Measurements from ENCODE around the gene CRK. TPM values are rescaled to one million over a fixed set of nuclear protein-coding genes. Genes with fewer than 3 reads are reported as not detected.
A peak's percentile ranks its signal among the peaks of the same experiment; 100 is the strongest.
"Not testable (repeated sequence)": the region's sequence is repeated elsewhere in the genome, so short reads cannot be mapped to it uniquely, and the experiment has no call there.

Gene CRK
- total RNA-seq, 1 experiment from 2014 or later, result 57.9 TPM

- TF ChIP-seq EZH2 (IDR thresholded peaks at IDR 0.05; ENCODE audit: low read depth) (no peak), CTCF (conservative IDR thresholded peaks at IDR 0.05) (peak; percentile 74)
- Histone ChIP-seq H3F3A (ENCODE audit: insufficient read depth, low read depth) (peaks cover 30% of the 10 kb centered on the region; the same call in 1 of the 2 replicates), H3K4me2 (peak overlapping the region; percentile 100), H3K79me2 (ENCODE audit: low read depth) (peaks cover 56% of the 10 kb centered on the region), H3K9me2 (ENCODE audit: insufficient read depth) (no peaks in the 10 kb centered on the region), H3K36me3 (ENCODE audit: low read depth) (0 out of 2 replicates have a peak, but pooled peaks cover 7% of the 10 kb centered on the region), H3K27me3 (ENCODE audit: insufficient read depth, low read depth) (no peaks in the 10 kb centered on the region), H2AFZ (peak overlapping the region; percentile 83), H3K4me1 (replicated peaks; ENCODE audit: insufficient read depth) (peaks cover 21% of the 10 kb centered on the region), H3K9me3 (ENCODE audit: insufficient read depth, low read depth) (no peaks in the 10 kb centered on the region), H4K20me1 (ENCODE audit: insufficient read depth) (peaks cover 48% of the 10 kb centered on the region), H3K4me3 (peak overlapping the region; percentile 98), H3K27ac (peak overlapping the region; percentile 33)
- DNase-seq, result peak; percentile 58 to 63
- ChIA-PET CTCF (interaction anchor here (0.7 kb wide), 1 partner anchor 61 kb away, joined by 10 read pairs; the partner anchor contains the start of gene INPP5K), POLR2A (ENCODE audit: unreplicated experiment) (interaction anchor here (0.6 kb wide), 1 partner anchor 11 kb away, joined by 9 read pairs; no protein-coding TSS in a partner anchor)
- no TSS peak for BruUV-seq (replicated peaks)
- intact Hi-C loops (cut with micrococcal nuclease; ENCODE audit: unreplicated experiment), result loop anchor here (5.0 to 10.0 kb wide), 2 partner anchors 61 to 88 kb away; no protein-coding TSS in a partner anchor
Observed at GRCh38 chr17:1455291-1455796, 688 bp downstream of the CRK start.

GRCh38 chr17:1454541-1454940 is 1.5 kb downstream of the CRK start:
- Histone ChIP-seq H4K20me1 (ENCODE audit: insufficient read depth) (peaks cover 56% of the 10 kb centered on the region), H3K79me2 (ENCODE audit: low read depth) (peaks cover 64% of the 10 kb centered on the region), H3K4me2 (peak overlapping the region; percentile 100), H3K4me1 (replicated peaks; ENCODE audit: insufficient read depth) (peaks cover 14% of the 10 kb centered on the region), H3F3A (ENCODE audit: insufficient read depth, low read depth) (peaks cover 30% of the 10 kb centered on the region), H3K27ac (no peak overlapping the region), H3K27me3 (ENCODE audit: insufficient read depth, low read depth) (no peaks in the 10 kb centered on the region), H2AFZ (no peak overlapping the region), H3K9me3 (ENCODE audit: insufficient read depth, low read depth) (no peaks in the 10 kb centered on the region), H3K36me3 (ENCODE audit: low read depth) (0 out of 2 replicates have a peak, but pooled peaks cover 7% of the 10 kb centered on the region), H3K9me2 (ENCODE audit: insufficient read depth) (no peaks in the 10 kb centered on the region), H3K4me3 (peak overlapping the region; percentile 98)
- DNase-seq, result no peak
- ChIA-PET POLR2A (ENCODE audit: unreplicated experiment) (interaction anchor here (0.6 kb wide), 1 partner anchor 1501 kb away, joined by 6 read pairs; no protein-coding TSS in a partner anchor), CTCF (no interaction called here)
- BruUV-seq (replicated peaks), result TSS peak; percentile 29
- intact Hi-C loops (cut with micrococcal nuclease; ENCODE audit: unreplicated experiment), result loop anchor here (10.0 kb wide), 1 partner anchor 60 kb away; no protein-coding TSS in a partner anchor
- TF ChIP-seq EZH2 (IDR thresholded peaks at IDR 0.05; ENCODE audit: low read depth) (no peak), CTCF (conservative IDR thresholded peaks at IDR 0.05) (no peak)

- CTCF ChIA-PET; H3K9me2 ChIP-seq (ENCODE audit: insufficient read depth); H3K27me3 ChIP-seq (ENCODE audit: insufficient read depth, low read depth); DNase-seq; H3K9me3 ChIP-seq (ENCODE audit: insufficient read depth, low read depth); H3K4me2 ChIP-seq; H3K4me3 ChIP-seq; H3K27ac ChIP-seq; H2AFZ ChIP-seq; BruUV-seq (replicated peaks); H3K36me3 ChIP-seq (ENCODE audit: low read depth): not testable (repeated sequence)
- POLR2A ChIA-PET (ENCODE audit: unreplicated experiment), result interaction anchor here (0.6 to 0.7 kb wide), 2 partner anchors 85 to 88 kb away, joined by 3 to 4 read pairs; no protein-coding TSS in a partner anchor
- Histone ChIP-seq H3F3A (ENCODE audit: insufficient read depth, low read depth) (peaks cover 31% of the 10 kb centered on the region), H3K79me2 (ENCODE audit: low read depth) (peaks cover 73% of the 10 kb centered on the region), H3K4me1 (replicated peaks; ENCODE audit: insufficient read depth) (peaks cover 14% of the 10 kb centered on the region), H4K20me1 (ENCODE audit: insufficient read depth) (peaks cover 65% of the 10 kb centered on the region)
- intact Hi-C loops (cut with micrococcal nuclease; ENCODE audit: unreplicated experiment), result loop anchor here (10.0 kb wide), 1 partner anchor 59 kb away; no protein-coding TSS in a partner anchor
Observed at GRCh38 chr17:1453694-1454093, 2.3 kb downstream of the CRK start.
